Neural cell (in vitro differentiated cells): ENCODE measurements around the gene DUSP5. TPM values are rescaled to one million over a fixed set of nuclear protein-coding genes. Genes with fewer than 3 reads are reported as not detected.

Experiments
- H2AFZ ChIP-seq: fragments of 200-600, 300-800 bp; sonication (generic), shearing (Covaris generic); 2 replicates; pipeline ENCODE4 v1.6.0; 2014; ENCODE audit warnings: low read depth, mild to moderate bottlenecking, antibody characterized with exemption, low read length, moderate library complexity
- H3F3A ChIP-seq: fragments of 200-600 bp; shearing (Covaris generic); 2 replicates; pipeline ENCODE4 v1.6.1; 2016; ENCODE audit warnings: mild to moderate bottlenecking, moderate library complexity, mixed read lengths, antibody characterized with exemption, low read length; ENCODE audit not compliant: insufficient read depth, poor library complexity, severe bottlenecking
- H3K27ac ChIP-seq: fragments of 200-600, 300-800 bp; sonication (generic), shearing (Covaris generic); 2 replicates; pipeline ENCODE4 v1.5.1; 2014; ENCODE audit warnings: mild to moderate bottlenecking, low read length, moderate library complexity
- H3K27me3 ChIP-seq: fragments of 300-800, 200-600 bp; sonication (generic), shearing (Covaris generic); 2 replicates; pipeline ENCODE4 v1.6.0; 2014; ENCODE audit warnings: mild to moderate bottlenecking, low read depth, low read length, moderate library complexity; ENCODE audit not compliant: insufficient read depth
- H3K36me3 ChIP-seq: fragments of 300-800, 200-600 bp; sonication (generic), shearing (Covaris generic); 2 replicates; pipeline ENCODE4 v1.5.1; 2014; ENCODE audit warnings: mild to moderate bottlenecking, antibody characterized with exemption, low read length, moderate library complexity; ENCODE audit not compliant: insufficient read depth
- H3K4me2 ChIP-seq: fragments of 300-800, 200-600 bp; sonication (generic), shearing (Covaris generic); 2 replicates; pipeline ENCODE4 v1.6.0; 2014; ENCODE audit warnings: mild to moderate bottlenecking, low read length
- H3K4me3 ChIP-seq: fragments of 300-800, 200-600 bp; sonication (generic), shearing (Covaris generic); 2 replicates; pipeline ENCODE4 v1.5.1; 2014; ENCODE audit warnings: mild to moderate bottlenecking, low read length, moderate library complexity
- H3K79me2 ChIP-seq: fragments of 200-600 bp; shearing (Covaris generic); replicated peaks from 2 replicates; pipeline ENCODE4 v1.6.0; 2014; ENCODE audit warnings: mild to moderate bottlenecking, low read length, moderate library complexity; ENCODE audit not compliant: insufficient read depth
- H3K9ac ChIP-seq: fragments of 300-800, 200-600 bp; sonication (generic), shearing (Covaris generic); 2 replicates; pipeline ENCODE4 v1.6.1; 2016; ENCODE audit warnings: mild to moderate bottlenecking, low read length, mixed read lengths
- H3K9me2 ChIP-seq: fragments of 200-600 bp; shearing (Covaris generic); 2 replicates; pipeline ENCODE4 v1.6.1; 2016; ENCODE audit warnings: mild to moderate bottlenecking, low read length, mixed read lengths; ENCODE audit not compliant: insufficient read depth
- H3K9me3 ChIP-seq: fragments of 200-600, 300-800 bp; sonication (generic), shearing (Covaris generic); 2 replicates; pipeline ENCODE4 v1.6.1; 2016; ENCODE audit warnings: mild to moderate bottlenecking, mixed run types, low read length, moderate library complexity, mixed read lengths
- H4K20me1 ChIP-seq: fragments of 200-600 bp; shearing (Covaris generic); 2 replicates; pipeline ENCODE4 v1.6.1; 2016; ENCODE audit warnings: mild to moderate bottlenecking, mixed run types; ENCODE audit not compliant: insufficient read depth
- CTCF ChIP-seq: fragments of 450-650 bp; IDR thresholded peaks from 2 replicates; pipeline ENCODE4 v1.5.1; 2014; ENCODE audit warnings: antibody characterized with exemption, mild to moderate bottlenecking, moderate library complexity; ENCODE audit not compliant: poor library complexity, severe bottlenecking
- EP300 ChIP-seq: fragments of 450-650 bp; conservative IDR thresholded peaks from 2 replicates; pipeline ENCODE4 v1.6.1; 2014; ENCODE audit warnings: antibody characterized with exemption, mild to moderate bottlenecking, moderate library complexity; ENCODE audit not compliant: poor library complexity, severe bottlenecking
- EZH2 ChIP-seq: fragments of 200-600, 300-800 bp; shearing (Covaris generic), sonication (generic); IDR thresholded peaks from 2 replicates; pipeline ENCODE4 v1.6.1; 2014; ENCODE audit warnings: antibody characterized with exemption, low read length, borderline replicate concordance, mild to moderate bottlenecking; ENCODE audit not compliant: insufficient read depth, poor library complexity, severe bottlenecking
- MXI1 ChIP-seq: fragments of 450-650 bp; conservative IDR thresholded peaks from 2 replicates; pipeline ENCODE4 v1.6.1; 2014; ENCODE audit warnings: antibody characterized with exemption, mild to moderate bottlenecking; ENCODE audit not compliant: poor library complexity, severe bottlenecking
- POLR2AphosphoS5 ChIP-seq: IDR thresholded peaks from 2 replicates; pipeline ENCODE4 v1.6.1; 2012
- RAD21 ChIP-seq: fragments of 450-650 bp; conservative IDR thresholded peaks from 2 replicates; pipeline ENCODE4 v1.6.1; 2014; ENCODE audit warnings: antibody characterized with exemption, mild to moderate bottlenecking, moderate library complexity
- REST ChIP-seq: IDR thresholded peaks from 2 replicates; pipeline ENCODE4 v1.6.1; 2012; ENCODE audit warnings: borderline replicate concordance
- SMC3 ChIP-seq: fragments of 450-650 bp; conservative IDR thresholded peaks from 2 replicates; pipeline ENCODE4 v1.6.1; 2014; ENCODE audit warnings: antibody characterized with exemption, mild to moderate bottlenecking, moderate library complexity; ENCODE audit not compliant: poor library complexity
- TAF1 ChIP-seq: IDR thresholded peaks from 2 replicates; pipeline ENCODE4 v1.6.1; 2012; ENCODE audit warnings: low read depth
- polyA plus RNA-seq: library from polyadenylated mRNA; depleted of rRNA; stranded (reverse); fragments of >200 nt; gene quantifications from 2 replicates; pipeline ENCODE4 v1.2.3, GENCODE V29; 2014

The DUSP5 gene
- polyA plus RNA-seq, 1 donor from 2014 or later = 2.2 TPM

- H3K9ac ChIP-seq = no peak overlapping the region
- no peaks in the 10 kb centered on the region for H3F3A ChIP-seq
- H3K36me3 ChIP-seq = no peaks in the 10 kb centered on the region
- H3K79me2 ChIP-seq = no peaks in the 10 kb centered on the region
- no peak overlapping the region for H3K4me3 ChIP-seq
- H3K27ac ChIP-seq = no peak overlapping the region
- TF ChIP-seq RAD21 = no peak
- no peaks in the 10 kb centered on the region for H3K9me3 ChIP-seq
- no peaks in the 10 kb centered on the region for H4K20me1 ChIP-seq
- no peak overlapping the region for H2AFZ ChIP-seq
- no peak overlapping the region for H3K4me2 ChIP-seq
- peaks cover 44% of the 10 kb centered on the region for H3K27me3 ChIP-seq
- H3K9me2 ChIP-seq = no peaks in the 10 kb centered on the region
These were observed 3.6 kb downstream of the DUSP5 start for GRCh38 chr10:110501142-110501937.

GRCh38 chr10:110502072-110502845 is 4.6 kb downstream of the DUSP5 start:
- Histone ChIP-seq H4K20me1 (no peaks in the 10 kb centered on the region), H3F3A (no peaks in the 10 kb centered on the region), H3K36me3 (no peaks in the 10 kb centered on the region), H3K79me2 (no peaks in the 10 kb centered on the region), H3K4me3 (no peak overlapping the region), H3K27ac (no peak overlapping the region), H3K9me2 (no peaks in the 10 kb centered on the region), H3K27me3 (peaks cover 35% of the 10 kb centered on the region), H3K9me3 (no peaks in the 10 kb centered on the region), H3K4me2 (no peak overlapping the region), H3K9ac (no peak overlapping the region), H2AFZ (no peak overlapping the region)
- TF ChIP-seq REST (no peak), CTCF (no peak), MXI1 (no peak), POLR2AphosphoS5 (no peak), RAD21 (no peak), EZH2 (no peak), EP300 (no peak), TAF1 (no peak), SMC3 (no peak)
